GM18868 (cell line): ENCODE data around the gene NAP1L4.
"Not testable (repeated sequence)": the region's sequence is repeated elsewhere in the genome, so short reads cannot be mapped to it uniquely, and the experiment has no call there.

Source experiments
- ATAC-seq: cut with Tn5 transposase; IDR thresholded peaks from one replicate; pipeline ENCODE4 v1.9.1; 2021; ENCODE audit warnings: mild to moderate bottlenecking, moderate library complexity; ENCODE audit not compliant: unreplicated experiment

Gene NAP1L4

GRCh38 chr11:2940147-2940920 is 51.8 kb downstream of the NAP1L4 start:
- no peak for ATAC-seq

DNA sequence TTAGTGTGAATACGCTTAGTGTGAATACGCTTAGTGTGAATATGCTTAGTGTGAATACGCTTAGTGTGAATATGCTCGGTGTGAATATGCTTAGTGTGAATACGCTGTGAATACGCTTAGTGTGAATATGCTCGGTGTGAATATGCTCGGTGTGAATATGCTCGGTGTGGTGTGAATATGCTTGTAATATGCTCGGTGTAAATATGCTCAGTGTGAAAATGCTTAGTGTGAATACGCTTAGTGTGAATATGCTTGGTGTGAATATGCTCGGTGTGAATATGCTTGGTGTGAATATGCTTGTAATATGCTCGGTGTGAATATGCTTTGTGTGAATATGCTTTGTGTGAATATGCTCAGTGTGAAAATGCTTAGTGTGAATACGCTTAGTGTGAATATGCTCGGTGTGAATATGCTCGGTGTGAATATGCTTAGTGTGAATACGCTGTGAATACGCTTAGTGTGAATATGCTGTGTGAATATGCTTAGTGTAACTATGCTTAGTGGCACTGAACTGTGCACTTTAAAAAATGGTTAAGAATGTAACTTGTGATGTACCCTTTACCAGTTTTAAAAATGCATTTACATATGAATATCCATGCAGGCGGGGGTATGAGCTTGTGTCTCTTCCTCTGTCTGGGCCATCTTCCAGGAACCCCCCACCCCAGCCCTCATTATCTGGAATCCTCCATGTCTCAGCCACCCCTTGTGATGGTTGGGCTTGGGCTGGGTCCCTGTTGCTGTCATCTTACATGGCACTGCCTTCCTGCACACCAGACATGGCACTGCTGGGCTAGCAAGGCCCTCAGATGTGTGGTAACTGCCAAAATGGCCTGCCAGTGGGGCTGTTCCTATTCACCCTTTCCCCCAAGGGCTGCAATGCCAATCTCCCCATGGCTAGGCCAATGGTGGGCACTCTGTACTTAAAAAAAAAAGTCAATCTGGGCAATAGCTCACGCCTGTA is 53.4 kb downstream of the NAP1L4 start:
- ATAC-seq = not testable (repeated sequence)

DNA sequence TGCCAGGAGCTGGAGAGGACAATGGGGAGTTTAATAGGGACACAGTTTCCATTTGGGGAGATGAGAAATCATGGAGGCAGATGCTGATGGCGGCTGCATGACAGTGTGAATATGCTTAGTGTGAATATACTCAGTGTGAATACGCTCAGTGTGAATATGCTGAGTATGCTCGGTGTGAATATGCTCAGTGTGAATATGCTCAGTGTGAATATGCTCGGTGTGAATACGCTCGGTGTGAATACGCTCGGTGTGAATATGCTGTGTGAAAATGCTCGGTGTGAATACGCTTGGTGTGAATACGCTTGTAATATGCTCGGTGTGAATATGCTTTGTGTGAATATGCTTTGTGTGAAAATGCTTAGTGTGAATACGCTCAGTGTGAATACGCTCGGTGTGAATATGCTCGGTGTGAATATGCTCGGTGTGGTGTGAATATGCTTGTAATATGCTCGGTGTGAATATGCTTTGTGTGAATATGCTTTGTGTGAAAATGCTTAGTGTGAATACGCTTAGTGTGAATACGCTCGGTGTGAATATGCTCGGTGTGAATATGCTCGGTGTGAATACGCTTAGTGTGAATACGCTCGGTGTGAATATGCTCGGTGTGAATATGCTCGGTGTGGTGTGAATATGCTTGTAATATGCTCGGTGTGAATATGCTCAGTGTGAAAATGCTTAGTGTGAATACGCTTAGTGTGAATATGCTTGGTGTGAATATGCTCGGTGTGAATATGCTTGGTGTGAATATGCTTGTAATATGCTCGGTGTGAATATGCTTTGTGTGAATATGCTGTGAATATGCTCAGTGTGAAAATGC is 54.3 kb downstream of the NAP1L4 start:
- not testable (repeated sequence) for ATAC-seq

DNA sequence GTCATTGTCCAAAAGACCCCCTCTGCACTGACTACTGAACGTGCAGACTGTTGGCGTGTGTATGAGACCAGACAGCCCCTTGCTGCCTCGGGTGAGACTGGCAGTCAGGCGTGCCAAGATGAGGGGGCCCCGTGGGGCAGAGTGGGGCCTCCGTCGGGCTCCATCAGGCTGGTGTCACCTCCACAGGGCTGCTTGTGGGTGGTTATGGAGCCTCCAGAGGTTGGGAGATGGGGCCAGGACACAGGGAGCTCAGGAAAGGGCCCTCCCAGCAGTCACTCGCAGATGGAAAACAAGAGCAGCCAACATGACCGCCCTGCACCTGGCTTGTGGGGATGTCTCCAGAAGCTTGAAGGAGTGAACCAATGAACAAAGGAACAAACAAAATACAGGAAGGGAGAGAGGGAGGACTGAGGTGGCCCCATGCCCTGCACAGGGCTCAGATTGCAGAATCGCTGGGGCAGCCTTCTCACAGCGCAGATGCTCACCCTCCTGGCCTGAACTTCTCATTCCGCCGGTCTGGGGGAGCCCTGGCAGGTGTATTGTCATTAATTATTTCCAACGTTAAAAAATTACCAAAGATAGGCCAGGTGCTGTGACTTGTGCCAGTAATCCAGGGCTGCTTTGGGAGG is 57.4 kb downstream of the NAP1L4 start:
- ATAC-seq = no peak

DNA sequence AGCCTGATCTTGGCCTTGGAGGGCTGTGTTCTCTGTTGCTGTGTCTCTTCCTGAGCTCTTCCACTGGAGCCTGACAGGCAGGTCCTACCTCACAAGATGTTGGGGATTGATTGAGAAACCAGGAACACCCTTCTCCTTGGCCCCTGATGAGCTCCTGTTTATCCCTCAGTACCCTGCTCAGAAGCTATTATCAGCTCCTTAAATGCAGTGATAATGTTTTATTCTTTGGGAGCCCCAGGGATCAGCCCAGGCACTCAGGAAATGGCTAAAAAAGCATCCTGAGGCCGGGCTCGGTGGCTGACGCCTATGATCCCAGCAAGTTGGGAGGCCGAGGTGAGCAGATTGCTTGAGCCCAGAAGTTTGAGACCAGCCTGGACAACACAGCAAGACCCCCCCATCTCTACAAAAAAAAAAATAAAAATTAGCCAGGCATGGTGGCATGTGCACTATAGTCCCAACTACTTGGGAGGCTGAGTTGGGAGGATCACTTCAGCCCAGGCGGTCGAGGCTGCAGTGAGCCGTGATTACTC is 58.0 kb downstream of the NAP1L4 start:
- ATAC-seq = no peak

- no peak for ATAC-seq
Observed at GRCh38 chr11:2933375-2934020, 58.6 kb downstream of the NAP1L4 start.

GRCh38 chr11:2932850-2933251 is 59.3 kb downstream of the NAP1L4 start:
- no peak for ATAC-seq

DNA sequence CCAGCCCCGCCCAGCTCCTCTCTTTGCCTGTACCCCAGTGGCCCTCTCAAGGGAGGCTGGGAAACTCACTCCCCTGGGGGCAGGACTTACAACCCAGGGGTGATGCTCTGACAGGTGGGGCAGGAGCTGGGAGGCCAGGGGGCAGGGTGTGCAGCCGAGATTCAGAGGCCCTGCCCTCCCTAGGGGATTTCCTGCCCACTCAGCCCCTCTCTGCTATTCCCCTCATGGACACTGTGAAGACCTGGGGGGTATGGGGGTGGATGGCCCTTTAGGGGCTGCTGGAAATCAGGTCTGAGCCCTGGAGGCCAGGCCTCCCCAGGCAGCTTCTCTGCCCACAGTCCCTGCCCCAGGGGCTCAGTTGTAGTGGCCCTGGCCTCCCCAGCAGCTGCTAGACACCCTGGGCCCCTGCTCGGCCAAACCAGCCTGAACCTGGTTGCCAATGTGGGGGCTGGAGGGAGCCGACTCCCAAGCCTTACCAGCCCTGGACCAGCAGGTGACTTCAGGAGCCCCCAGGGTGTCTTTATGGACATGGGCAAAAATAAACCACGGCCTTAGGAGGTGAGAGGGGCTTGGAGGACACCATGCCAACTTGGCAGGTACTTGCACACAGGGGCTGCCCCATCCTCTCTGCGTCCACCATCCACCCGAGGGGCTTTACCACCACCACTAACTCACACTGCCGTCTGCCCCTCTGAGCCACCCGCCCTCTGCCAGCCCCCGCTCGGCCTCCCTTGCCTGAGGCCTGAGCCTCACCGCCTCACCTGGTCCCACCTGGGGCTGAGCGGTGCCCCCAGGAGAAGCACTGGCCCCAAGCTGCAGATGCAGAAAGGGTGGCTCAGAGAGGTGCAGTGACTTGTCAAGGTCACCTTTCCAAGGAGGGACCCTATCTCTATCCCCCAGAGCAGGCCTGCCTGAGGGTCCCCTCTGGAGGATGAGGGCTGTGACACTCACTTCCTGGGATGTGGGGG is 60.1 kb downstream of the NAP1L4 start:
- ATAC-seq = no peak

DNA sequence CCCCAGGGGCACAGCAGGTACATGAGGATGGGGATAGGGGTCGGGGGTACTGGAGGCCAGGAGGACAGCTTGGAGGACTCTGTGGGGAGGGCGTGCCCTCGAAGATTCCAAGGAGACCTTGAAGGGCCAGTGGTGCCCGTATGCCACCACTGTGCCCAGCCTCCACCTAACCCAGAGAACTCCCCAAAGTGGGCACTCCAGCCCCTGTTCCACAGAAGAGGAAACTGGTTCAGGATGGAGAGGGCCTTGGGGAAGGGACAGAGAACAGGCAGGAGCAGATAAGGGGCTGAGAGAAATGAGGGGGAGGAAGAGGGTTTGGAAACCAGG is 60.7 kb downstream of the NAP1L4 start:
- no peak for ATAC-seq

GRCh38 chr11:2930704-2931419 is 61.3 kb downstream of the NAP1L4 start:
- ATAC-seq = no peak

DNA sequence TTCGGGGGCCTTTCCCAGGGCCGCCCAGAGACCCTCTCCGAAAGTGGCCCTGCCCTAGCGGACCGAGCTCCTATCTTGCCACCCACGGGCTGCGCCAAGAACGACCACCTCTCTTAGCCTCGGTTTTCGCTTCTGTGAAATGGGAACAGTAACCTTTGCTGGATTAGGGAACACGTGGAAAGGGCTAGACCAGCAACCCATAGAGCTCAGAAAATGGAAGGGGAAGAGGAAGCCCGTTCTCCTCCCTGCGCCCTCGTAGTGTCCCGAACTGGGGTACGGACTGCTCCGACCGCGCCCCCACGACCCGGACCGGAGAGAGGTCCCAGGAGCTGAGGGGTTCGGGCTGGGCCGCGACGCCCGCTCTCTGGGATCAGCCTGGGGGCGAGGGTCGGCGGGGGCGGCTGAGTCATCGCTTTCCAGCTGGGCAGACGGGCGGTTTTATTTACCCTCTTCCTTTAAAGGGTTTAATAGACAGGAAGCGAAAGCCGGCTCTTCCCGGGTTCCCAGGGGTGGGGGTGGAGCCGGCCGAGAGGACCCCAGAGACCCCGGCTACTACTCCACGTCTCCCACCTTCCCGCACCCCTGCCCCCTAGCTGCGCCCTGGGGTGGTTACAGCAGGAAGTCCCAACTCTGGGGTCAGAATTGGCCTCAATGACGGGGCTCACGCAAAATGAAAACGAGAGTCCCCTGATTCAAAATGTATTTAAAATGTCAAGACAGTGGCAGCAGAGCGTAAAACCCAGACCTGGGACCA is 62.0 kb downstream of the NAP1L4 start:
- ATAC-seq = no peak

GRCh38 chr11:2929531-2929949 is 62.6 kb downstream of the NAP1L4 start:
- ATAC-seq = no peak

GRCh38 chr11:2928605-2929530 is 63.3 kb downstream of the NAP1L4 start, which contains the start of gene PHLDA2:
Gene PHLDA2 (minus strand): TSS chr11:2929420. CDS start chr11:2929364, 56 bp downstream.
- ATAC-seq = no peak

DNA sequence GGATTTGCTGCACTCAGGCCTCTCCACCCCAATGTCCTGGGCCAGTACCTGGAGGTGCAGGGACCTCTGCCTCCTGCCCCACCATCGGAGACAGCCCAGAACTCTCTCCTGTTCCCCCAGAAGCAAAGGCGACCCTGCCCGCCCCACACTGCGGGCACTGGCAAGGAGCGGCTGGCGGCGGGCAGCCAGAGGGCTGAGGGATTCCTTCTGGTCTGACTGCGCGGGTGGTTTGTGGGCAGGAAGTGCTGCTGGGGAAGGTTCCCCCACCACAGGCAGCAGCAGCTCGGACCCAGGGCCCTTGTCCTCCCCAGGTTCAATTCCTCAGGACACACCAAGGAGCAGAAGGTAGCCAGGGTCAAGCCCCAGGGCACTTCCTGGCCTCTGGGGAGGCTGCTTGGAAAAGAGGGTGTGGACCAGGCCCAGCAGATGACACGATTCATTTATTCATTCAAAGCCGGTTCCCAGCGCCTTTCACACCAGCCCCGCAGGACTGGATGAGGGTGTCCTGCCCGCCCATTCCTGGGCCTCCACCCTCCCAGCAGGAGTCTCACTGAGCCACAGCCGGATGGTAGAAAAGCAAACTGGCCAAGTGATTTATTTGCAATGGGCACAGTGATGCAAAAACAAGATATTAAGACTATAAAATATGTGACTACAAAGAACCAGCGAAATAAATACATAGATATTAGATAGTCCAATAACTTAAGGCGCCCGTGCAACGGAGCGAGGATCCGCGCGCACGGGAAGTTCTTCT is 64.1 kb downstream of the NAP1L4 start:
- ATAC-seq = no peak

DNA sequence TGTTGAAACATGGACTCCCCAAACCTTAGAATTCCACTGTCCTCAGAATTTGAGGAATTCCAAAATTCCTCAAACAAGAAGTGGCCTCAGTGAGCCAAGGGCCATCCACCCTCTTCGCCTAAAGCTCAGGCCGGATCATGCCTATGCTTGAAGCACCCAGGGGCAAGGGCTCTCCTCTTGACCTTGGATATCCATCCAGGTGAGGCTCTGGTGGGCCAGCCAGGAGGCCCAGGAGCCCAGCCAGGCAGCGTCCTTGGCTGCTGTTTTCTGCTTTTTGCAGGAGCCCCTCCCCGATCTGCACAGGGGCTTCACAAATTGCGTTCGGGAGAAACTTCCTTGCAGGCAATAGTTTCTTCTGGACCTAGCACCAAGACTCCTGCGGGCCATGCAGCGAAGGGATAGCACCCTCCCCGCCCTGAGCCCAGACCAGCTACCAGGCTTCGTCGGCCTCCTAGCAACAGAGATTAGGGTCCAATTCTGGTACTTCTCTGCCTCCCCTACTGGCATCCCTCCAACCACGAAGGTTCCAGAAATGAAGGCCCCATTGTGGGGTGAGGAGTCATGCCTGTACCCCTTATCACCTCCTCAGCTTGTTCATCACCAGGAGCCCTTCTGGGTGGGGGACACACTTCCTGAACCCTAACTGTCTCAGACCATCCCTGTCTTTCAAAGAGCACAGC is 64.9 kb downstream of the NAP1L4 start:
- ATAC-seq = no peak
